Activated CD8-positive, alpha-beta memory T cell treated with anti-CD3 and anti-CD28 coated beads, Interleukin-2, amount 50 U/mL, for 24 hours (primary cell): ENCODE measurements around the gene REV3L.

Experiments
- DNase-seq: peaks from one replicate; pipeline ENCODE4 v3.0.0-alpha.2; 2020; ENCODE audit errors: extremely low read depth

REV3L gene

GRCh38 chr6:111427341-111428116 lies 55.5 kb downstream of the REV3L start:
- no peak for DNase-seq

GRCh38 chr6:111423960-111424846 lies 58.8 kb downstream of the REV3L start:
- DNase-seq: no peak

- DNase-seq: no peak
Observed at GRCh38 chr6:111423055-111423633, 59.9 kb downstream of the REV3L start.

GRCh38 chr6:111418971-111419693 lies 63.9 kb downstream of the REV3L start:
- DNase-seq: no peak

GRCh38 chr6:111417946-111418345 lies 65.1 kb downstream of the REV3L start:
- no peak for DNase-seq

DNA sequence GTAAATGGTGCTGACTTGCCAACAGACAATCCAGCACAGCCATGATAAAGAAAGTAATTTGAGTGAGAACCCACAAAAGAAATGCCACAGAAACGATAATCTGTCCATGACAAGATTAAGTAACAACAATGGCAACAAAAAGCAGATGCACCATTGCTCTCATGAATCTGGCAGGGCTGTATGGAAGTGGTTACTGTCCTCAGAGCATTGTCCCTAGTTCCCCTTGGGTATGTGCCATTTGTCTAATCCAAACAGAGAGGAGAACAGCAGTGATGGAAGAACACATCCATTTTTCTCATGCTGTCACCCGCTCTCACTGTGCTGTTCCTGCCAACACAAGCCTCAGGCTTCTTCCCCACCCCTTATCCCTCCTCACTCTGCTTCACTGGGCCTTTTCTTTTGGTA lies 65.8 kb downstream of the REV3L start:
- DNase-seq: no peak

- DNase-seq: no peak
Observed at GRCh38 chr6:111416529-111416928, 66.5 kb downstream of the REV3L start.

DNA sequence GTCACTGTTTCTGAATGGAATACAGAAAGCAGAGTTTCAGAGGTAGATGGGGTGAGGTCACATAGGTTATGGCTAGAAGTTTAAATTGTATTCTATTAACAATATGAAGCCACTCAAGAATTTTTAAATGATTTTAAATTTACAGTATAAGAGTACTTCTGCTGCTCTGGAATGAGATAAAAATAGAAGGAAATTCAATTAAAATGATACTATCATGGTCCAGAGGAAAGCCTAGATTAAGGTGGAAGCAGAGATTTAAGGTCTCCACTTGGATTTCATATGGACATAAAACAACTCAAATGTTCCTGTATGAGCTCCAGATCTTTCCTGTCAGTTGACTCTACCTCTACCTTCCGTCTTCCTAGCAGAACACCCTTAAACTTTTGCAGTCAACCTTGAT lies 68.6 kb downstream of the REV3L start:
- DNase-seq: no peak

- no peak for DNase-seq
Observed at GRCh38 chr6:111411978-111412566, 70.9 kb downstream of the REV3L start.

- DNase-seq: no peak
Observed at GRCh38 chr6:111411046-111411445, 72.0 kb downstream of the REV3L start.

- DNase-seq: no peak
Observed at GRCh38 chr6:111410371-111410770, 72.6 kb downstream of the REV3L start.

GRCh38 chr6:111409430-111409829 lies 73.6 kb downstream of the REV3L start:
- no peak for DNase-seq

DNA sequence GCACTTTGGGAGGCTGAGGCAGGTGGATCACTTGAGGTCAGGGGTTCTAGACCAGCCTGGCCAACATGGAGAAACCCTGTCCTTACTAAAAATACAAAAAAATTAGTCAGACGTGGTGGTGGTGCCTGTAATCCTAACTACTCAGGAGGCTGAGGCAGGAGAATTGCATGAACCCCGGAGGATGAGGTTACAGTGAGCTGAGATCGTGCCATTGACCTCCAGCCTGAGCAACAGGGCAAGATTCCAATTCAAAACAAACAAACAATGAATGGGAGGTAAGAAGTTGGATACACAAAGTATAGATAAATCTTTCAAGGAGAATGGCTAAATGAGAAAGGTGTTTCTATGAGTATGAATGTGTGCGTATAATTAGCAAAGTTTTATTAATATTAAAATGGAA lies 75.3 kb downstream of the REV3L start:
- DNase-seq: no peak

DNA sequence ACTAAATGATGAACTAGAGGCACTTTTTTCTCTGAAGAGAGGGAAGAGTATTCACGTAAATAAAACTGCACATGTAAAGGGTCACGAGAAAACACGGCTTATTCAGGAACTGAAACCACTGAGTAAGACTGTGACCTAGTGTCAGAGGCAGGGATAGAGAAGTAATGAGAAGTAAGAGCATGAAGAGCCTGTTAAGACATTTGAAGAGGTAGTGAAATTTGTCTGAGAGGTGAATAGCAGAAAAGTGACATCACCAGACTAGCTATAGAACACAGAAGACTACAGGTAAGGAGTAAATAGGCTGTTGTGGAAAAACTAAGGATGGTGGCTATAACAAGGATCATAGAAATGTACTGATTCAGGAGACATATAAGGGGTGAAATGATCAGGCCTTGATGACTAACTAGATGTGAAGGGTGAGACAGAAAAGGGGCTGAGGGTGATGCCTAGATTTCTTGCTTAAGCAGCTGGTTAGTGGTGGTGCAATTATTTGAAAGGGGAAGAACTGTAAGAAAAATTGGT lies 76.8 kb downstream of the REV3L start:
- DNase-seq: no peak

- no peak for DNase-seq
Observed at GRCh38 chr6:111403388-111403787, 79.6 kb downstream of the REV3L start.

DNA sequence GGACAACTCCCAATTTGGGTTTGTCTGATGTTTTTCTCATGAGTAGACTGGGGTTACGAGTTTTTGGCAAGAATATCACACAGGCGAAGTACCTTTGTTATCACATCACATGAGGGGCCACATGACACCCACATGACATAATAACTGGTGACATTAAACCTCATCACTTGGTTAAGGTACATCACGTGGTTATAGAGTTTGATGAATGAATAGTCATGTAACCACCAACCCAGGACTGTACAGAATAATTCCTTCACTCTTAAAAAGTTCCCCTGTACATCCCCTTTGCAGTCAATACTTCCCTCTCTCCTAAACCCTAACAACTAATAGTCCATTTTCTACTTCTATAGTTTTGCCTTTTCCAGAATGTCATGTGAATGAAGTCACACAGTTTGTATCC lies 83.4 kb downstream of the REV3L start:
- DNase-seq: no peak

- DNase-seq: no peak
Observed at GRCh38 chr6:111388681-111389080, 94.3 kb downstream of the REV3L start.

GRCh38 chr6:111382476-111383294 lies 100.3 kb downstream of the REV3L start:
- no peak for DNase-seq

DNA sequence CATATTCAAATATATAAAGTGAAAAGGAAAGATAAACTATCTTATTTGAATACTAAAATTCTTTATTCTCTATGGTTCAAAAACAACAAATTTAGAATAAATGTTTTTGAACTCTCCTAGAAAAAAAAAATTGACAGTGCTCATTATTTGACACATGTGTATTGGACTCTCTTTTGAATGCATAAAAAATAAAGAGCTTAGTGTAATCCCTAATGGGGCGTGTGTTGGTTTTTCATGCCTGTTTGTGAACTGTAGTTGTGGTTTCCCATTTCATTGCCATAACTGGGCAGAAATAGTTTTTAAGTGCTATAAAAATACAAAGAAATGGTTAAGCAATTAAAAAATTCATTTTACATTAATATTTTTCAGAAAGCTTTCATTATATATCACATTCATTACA lies 101.3 kb downstream of the REV3L start:
- DNase-seq: no peak

DNA sequence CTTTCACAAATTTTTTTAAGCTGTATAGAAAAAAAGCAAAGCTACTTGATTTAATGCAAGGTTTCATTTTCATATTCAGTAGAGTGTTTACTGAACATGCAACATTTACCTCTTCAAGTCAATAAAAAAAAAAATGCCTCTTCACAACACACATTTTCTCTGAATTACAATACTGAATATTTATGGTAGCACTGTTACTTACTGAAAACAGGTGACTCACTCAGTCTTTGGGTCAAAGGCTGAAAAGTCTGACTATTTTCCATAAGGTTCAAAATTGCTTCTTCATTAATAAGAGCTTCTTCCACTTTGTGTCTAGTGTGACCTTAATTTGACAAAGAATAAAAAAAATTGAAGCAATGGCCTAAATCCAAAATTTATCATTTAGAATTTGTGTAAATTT lies 101.9 kb downstream of the REV3L start:
- no peak for DNase-seq
